HG03558 (cell line): ENCODE results near the gene RYR3.

Experiments used
- ATAC-seq: cut with Tn5 transposase; IDR thresholded peaks from one replicate; pipeline ENCODE4 v1.9.1; 2021; ENCODE audit warnings: moderate number of reproducible peaks; ENCODE audit not compliant: unreplicated experiment; ENCODE audit errors: extremely low read depth

RYR3 gene

DNA sequence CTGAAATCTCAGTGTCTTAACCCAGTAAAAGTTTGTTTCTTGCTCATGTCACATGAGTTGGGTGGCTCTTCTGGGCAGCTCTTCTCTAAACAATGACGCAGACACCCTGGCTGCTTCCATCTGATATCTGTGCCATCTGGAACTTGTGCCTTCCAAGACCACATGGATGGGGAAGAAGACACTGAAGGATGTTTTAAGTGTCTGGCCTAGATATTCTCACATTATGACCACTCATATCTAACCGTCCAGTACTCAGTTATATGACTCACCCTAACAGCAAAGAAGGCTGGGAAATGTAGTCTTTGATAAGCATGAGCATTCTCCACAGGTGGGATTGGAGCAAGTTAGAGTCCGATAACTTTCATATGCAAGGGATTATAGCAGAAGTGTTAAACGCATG is 66.4 kb downstream of the RYR3 start:
- ATAC-seq = no peak

DNA sequence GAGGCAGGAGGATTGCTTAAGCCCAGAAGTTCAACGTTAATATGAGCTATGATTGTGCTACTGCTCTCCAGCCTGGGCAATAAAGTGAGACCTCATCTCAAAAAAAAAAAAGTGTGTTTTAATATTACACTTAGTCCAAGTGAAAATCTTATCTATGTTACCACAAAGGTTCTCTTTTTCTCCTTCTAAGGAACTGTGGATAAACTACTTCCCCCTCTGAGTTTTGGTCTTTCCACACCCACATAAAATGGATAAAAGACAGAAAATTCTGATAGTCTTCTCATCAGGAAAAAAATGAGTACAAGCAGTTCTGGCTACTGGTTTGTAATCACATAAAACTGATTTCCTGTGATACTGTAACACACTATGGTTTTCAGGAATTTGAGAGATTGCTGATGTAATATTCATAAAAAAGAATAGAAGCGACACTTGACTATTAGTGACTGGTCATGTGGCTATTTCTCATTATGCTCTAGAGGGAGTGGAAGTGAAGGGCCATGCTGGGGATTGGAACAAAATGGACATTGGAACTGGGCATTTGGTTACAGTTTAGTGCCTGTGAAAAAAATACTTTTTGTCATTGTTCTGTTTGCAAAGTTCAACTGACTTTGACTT is 68.2 kb downstream of the RYR3 start:
- ATAC-seq = no peak

DNA sequence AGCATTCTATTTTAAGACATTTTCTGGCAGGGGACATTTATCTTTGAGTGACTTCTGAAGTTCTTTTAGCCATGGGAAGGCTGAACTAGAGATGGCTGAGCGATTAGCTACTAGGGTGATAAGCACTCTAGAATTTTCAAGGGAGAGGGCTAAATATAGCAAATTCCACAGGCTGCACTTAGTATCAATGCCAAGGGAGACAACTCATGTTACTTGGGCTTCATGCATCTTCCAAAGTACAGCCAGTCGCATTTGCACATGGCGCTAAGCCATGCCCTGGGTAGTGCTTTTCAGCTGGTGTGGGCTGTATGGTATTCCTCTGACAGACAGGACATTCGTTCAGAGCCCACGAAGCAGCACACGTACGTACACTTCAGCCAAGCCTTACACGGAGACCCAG is 69.6 kb downstream of the RYR3 start:
- ATAC-seq = no peak

DNA sequence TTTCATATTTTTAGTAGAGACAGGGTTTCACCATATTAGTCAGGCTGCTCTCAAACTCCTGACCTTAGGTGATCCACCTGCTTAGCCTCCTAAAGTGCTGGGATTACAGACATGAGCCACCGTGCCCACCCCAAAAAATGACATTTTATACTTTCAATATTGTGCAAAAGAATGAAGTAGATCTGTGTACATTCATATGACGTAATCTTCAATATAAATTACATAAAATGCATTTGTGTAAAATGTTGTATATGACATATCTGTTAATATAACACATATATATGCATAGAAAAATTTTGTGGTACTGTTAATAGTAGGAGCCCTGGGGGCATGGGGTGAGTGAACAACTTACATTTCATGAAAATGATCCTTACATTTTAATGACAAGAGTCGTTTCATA is 71.7 kb downstream of the RYR3 start:
- no peak for ATAC-seq

DNA sequence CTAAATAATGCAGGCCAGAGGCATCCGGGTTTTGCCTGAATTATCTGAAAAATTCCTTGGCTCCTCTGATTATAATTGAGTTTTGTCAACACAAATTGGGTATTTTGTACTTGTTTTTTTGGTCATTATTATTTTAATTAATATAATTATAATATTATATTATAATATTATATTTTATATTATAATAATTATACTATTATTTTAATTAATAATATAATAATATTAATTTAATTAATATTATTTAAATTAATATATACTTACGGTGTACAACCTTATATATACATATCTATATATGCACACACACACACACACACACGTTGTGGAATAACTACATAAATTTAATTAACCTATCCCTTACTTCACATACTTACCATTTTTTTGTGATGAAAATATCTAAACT is 73.5 kb downstream of the RYR3 start:
- ATAC-seq = no peak

DNA sequence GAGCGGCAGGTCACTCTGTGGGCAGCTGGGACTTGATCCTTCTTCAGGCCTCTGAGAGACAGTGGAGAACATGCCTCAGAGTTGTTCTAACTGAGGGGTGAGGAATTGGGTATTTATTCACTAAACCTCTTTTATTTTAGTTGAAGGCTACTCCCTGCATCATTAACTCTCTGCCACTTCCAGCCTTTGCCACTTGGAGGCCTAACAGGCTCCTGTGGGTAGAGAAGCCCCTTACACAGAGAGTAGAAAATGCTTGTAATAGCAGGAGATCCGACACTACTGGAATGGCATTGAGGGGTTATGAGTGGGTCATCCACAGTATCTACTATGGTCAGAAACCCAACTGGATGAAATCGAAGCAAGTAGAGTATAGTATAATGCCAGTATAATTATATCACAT is 81.7 kb downstream of the RYR3 start:
- ATAC-seq = no peak

DNA sequence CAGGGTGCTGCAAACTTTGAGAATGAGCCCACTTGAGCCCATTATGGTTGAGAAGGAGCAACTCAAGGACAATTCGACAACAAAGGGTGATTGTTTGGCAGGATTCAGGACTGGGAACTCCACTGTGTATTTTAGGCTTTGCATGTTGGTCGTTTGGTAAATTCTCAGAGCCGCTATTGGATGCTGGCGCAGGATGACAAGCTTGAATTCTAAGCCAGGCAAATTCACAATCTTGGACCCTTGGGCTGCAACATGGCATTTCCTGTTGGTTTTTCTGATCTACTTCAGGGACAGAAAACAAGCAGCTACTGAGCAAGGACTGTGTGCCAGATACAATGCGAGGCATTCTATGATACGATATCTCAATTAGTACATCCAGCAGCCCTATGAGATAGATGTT is 82.8 kb downstream of the RYR3 start:
- ATAC-seq = no peak

DNA sequence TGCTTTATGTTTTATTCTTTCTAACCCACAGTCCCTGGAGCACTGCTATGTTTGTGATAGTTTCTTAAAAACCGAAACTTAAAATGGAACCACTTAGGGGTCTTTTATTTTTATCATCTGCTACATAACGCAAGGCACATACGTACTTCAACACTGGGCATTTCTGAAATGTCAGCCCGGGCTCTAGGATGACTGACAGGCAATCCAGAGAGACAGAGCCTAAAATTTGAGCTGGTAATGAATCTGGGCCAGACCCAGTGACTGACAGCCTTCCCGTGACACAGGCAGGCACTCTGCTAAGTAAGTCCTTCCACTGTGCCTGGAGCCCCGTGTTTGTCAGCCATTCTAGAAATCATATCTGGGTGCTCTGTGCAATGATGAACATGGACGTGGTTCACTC is 84.6 kb downstream of the RYR3 start:
- ATAC-seq = no peak

DNA sequence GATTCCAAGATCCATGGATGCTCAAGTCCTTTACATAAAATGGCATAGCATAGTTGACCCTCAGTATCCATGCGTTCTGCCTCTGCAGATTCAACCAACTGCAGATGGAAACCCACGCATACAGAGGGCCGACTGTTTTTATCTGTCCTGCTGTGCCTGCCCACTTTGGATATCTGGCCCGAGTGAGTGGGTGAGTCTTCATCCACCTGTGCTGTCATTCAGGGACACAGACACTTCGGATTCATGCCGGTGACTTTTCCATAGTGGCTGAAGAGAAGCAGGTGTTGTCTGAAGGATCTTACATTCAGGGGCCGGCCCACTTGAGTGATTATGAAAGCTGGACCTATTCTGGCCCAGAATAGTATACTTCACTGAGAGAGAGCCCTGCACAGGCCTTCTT is 85.1 kb downstream of the RYR3 start:
- ATAC-seq = no peak

DNA sequence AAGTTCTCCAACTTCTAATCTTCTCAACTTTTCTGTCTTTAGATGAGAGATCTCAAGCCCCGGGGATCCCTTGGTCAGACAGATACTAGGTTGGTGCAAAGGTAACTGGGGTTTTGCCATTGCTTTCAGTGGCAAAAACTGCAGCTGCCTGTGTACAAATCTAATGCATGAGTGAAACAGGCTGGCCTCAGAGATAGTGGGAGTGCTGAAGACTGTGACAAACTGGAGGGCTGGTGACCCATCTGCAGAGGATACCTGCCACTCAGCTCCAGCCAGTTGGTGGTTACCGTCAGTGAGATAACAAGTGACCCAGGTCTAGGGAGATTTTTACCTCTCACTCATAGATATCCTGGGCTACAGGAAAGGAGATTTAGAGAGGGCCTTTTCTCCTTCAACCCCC is 85.7 kb downstream of the RYR3 start:
- ATAC-seq = no peak

DNA sequence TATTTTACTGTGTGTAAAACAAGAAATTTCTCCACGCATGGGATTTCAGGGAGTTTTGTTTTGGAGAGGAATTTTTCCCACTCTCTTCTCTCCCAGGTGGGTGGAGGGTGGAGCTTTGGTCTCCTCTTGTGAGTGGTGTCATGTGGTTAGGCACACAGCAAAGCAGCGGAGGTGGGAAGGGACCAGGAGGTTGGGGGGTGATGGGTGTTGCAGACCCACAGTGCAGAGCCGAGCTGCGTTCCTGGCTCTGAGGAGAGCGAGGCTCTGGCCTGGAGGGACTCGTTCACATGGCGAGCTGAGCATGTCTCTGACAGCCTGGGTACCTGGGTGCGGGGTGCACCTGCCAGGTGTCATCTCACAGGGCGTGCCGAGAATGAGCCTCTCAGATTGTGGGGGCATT is 87.8 kb downstream of the RYR3 start:
- no peak for ATAC-seq

DNA sequence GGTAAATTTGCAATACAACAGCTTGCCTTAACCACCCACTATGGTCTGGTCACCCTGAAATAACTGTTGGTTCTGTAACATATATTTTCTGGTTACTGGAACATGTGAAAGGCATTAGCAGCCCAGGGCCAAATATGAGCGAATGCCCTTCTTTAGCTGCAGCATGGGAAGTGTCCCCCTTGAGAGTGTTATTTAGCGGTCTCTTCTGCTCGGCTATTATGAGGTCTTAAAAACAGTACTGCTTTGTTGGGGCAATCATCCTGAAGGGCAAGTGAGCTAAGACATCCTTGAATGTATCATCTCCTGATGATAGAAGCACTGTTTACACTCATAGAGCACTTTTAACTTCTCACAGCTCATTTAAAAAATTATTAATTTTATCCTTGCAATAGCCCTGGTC is 90.2 kb downstream of the RYR3 start:
- ATAC-seq = no peak

DNA sequence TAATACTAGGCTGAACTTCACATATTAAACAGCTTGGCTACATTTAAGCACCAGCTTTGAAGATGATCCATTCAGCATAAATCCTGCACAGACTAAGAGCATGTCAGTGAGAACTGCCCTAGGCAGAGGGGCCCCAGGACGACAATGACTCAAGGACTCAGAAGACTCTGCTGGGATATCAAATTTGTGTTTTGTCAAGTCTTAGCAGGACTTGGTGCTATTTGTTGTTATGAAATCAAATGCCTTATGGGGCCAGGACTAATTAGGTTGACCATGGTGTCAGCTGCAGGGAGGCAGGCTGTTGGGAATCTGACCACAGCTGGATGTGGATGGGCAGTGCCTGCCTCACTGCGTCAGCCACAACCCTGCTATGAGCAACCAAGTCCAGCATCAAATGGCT is 91.8 kb downstream of the RYR3 start:
- no peak for ATAC-seq

DNA sequence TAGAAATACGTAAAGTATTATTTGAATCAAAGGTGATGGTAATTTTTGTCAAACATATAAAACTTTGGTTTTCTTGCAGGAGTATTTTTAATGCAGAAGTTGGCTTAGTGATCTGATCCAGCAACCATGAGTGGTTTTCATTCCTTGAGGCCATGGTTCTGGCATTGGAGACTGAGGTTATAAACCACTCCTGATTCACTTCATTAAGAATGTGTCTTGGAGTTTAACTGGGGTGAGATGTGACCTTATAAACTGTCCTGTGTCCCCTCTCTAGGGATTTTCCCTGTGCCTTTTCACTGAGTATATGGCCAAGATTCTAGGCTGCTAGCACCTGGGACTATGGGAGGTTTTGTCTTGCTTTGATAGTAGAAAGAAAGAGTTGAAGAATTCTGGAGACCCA is 94.3 kb downstream of the RYR3 start:
- no peak for ATAC-seq

DNA sequence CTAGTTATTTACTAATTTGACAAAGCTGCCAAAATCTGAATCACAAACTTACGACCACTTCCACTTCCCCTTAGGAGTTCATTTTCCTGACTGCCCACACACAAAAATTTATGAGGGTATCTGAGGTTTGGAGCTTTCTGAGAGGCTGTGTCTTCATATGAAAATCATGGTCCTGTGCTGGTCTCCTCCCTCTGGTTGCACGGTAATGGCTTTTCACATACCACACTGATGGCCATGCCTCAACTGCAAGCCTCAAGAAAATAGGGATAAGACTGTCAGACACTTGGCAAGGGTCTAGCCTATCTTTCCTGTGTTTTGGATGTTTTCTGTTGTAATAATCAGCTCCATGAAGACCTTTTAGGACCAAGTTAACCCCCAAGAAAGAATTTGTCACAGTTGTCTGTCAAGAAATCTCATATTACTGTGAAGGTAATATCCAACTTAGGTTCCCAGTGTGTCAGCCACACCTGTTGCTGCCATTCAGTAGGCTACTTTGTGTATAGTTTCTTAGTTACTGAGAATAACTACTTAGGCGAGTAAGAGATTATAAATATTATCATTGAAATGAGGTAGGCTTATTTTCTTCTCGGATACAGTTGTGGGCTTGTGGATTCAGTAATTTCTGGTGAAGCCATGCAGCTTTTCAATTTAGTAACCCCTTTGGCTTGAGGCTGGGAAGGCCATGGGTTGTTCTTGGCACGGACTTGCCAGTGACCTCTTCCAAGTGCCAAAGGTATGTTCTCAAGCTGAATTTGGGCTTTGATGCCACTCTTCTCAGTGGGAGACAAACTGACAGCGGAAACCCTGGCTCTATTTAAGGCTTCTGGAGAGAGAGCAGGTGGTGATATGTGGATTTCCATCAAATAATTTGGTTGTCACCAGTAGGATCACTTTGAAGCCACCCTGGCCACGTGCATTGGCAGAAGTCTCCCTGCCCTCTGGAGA is 101.1 kb downstream of the RYR3 start:
- no peak for ATAC-seq

DNA sequence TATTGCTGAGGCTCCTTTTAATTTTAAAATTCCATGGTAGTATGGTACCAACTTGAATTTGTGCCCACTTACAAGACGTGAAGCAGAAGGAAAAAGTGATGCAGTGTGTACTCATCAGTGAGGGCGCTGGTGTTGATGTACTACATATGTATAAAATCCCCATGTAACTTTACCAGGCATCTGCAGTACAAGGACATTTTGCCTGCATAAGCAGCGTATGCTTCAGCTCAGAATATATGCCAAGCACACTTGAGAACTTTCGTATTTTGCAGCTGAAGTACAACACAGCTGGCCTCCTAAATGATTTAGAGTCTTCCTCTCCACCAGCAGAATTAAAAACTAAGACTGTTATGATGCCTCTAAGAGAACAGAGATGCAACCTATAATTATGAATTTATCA is 108.9 kb downstream of the RYR3 start:
- ATAC-seq = no peak

DNA sequence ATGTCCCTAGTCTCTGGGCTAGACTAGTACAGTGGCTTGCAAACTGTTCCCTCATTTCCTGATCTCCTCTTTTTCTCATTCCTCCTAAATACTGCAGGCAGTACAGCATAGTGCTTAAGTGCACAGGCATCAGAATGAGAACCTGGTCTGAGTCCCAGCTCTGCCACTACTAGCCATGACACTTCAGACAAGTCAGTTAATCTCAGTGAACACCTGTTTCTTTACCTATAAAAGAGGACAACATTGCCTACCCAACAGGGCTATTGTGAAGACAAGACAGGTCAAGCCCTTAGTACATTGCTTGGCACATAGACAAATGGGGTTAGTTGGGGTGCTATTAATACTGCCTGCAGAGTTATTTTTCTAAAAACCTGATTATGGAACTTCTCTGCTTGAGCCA is 113.3 kb downstream of the RYR3 start:
- ATAC-seq = no peak

DNA sequence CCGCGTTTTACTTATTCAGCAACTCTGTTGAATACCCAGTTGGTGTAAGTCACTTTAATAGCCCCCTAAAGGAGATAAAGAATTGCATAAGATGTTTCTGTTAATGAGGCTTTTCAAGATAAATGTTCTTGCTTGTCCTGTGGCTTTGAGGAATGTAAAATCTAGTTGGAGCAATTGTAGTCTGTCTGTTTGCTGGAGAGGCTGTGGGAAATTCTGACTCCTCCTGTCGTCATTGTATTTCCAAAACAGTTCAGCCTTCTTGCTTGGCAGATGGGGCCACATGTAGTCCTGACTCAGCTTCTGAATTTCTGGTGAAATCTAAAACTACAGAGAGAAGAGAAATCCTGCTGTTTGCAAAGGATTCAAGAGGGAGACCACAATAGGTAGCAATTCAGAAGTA is 114.4 kb downstream of the RYR3 start:
- ATAC-seq = no peak

DNA sequence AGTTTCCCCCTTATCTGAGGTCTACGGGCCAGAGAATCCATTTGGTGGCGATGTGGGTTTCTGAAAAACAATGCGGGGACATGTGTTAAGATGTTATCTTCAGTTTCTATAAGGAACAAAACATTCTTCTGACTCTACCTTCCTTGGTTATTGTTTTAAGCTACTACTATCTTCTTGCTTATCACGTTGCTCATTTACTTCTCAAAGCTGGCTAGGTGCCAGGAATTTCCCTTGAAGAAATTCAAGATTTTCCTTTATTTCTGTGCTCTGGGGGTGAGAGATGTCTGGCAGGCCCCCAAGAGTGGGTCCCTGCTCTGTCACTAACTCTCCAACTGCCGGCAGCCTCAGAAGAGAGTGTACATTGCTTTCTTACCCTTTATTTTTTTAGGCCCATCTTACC is 119.8 kb downstream of the RYR3 start:
- ATAC-seq = no peak

DNA sequence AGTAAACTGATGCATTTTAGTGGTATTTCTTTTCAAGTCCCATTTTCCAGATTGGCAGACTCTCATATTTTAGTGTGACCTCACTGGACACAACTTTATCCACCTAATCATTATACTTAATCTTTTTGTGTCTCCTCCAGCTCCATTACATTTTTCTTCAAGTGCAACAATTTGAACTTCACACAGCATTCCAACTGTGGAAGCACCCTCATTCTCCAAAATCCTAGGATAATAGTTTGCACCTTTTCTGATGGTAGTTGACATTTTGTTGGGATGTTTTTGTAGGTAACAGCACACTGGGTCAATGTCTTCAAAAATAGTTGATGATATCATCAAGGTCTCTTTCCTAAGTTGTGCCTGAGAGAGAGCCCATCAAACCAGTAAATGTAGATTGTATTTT is 123.1 kb downstream of the RYR3 start:
- ATAC-seq = no peak

DNA sequence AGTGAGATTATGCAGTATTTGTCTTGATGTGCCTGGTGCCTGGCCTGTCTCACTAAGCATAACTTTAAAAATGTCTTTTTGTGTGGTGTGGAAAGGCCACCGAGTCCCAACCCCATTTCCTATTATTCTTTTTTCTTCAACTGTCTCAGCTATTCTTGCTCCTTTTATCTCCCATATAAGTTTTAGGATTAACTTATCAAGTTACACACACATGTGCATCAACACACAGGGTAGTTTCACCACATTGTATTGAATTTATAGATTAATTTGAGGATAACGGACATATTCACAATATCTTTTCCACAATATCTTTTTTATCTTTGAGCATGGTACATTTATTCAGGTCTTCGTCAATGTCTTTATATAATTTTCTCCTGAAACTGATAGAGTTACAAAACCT is 127.6 kb downstream of the RYR3 start:
- ATAC-seq = no peak

DNA sequence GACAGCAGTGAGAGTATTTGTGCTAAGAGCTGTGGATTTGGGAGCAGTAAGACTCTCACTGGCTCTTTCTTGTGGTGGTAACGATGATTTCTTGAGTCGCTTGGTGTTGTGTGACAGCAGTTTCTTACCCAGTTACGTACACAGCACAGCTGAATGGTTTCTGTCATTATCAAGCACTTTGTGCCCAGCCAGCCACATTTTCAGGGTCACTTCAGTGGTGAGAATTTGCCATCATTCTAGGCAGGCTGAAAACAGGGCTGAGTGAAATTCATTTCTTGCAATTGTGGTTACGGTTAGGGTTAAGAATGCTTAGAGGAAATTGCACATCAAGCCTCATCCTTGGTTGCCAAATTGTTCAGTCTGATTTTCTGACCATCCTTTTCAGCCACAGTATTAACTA is 130.1 kb downstream of the RYR3 start:
- no peak for ATAC-seq
